ENCODE measurements around the gene AP4M1. TPM values are rescaled to one million over a fixed set of nuclear protein-coding genes. Genes with fewer than 3 reads are reported as not detected.

The AP4M1 gene, protein sequence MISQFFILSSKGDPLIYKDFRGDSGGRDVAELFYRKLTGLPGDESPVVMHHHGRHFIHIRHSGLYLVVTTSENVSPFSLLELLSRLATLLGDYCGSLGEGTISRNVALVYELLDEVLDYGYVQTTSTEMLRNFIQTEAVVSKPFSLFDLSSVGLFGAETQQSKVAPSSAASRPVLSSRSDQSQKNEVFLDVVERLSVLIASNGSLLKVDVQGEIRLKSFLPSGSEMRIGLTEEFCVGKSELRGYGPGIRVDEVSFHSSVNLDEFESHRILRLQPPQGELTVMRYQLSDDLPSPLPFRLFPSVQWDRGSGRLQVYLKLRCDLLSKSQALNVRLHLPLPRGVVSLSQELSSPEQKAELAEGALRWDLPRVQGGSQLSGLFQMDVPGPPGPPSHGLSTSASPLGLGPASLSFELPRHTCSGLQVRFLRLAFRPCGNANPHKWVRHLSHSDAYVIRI
- 13.6 to 16.3 TPM (median 14.9 TPM) in 5 replicates for total RNA-seq (2022; extraction: Qiagen RNA extraction)

DNA sequence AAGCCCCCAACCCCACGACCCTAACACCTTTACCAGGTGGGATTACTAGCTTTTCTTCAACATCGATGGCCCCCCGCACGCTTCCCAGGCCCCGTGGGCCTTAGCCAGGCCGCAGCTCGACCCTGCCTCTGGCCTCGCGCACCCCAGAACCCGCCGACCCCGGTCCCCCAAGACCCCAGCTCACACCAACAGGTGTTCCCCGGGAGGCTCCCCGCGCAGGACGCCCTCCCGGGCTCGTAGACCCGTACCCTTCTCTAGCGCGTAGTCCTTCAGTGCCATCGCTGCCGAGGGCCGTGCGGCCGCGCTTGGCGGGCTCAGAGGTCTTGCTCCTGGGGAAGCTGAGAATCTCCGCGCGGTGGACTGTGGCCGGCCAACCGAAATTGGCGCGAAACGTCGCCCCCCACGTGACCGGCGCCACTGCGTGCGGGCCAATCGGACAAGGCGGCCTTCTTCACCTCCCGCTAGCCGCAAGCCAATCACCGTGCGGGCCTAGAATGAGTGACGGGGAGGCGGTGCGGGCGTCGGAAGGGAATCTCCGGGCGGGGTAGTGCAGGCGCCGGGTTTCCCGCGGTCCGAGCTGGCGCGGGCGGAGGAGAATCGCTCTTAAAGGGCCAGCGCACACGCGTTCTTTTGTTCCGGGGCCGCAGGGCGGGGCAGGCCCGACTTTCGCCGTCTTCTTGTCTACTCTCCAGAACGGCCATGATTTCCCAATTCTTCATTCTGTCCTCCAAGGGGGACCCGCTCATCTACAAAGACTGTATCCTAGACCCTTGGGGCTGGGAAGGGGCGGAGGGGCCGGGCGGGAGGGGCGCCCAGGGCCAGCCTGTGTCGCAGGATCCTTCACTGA is at the start of gene AP4M1, which contains the start of gene MCM7:
AP4M1 (plus strand) TSS at position 628 of the 847 bp plus-strand sequence; CDS start at position 700, 72 bp downstream.
MCM7 (minus strand) TSS at position 382 of the 847 bp plus-strand sequence; CDS start at position 279, 103 bp downstream.

DNA sequence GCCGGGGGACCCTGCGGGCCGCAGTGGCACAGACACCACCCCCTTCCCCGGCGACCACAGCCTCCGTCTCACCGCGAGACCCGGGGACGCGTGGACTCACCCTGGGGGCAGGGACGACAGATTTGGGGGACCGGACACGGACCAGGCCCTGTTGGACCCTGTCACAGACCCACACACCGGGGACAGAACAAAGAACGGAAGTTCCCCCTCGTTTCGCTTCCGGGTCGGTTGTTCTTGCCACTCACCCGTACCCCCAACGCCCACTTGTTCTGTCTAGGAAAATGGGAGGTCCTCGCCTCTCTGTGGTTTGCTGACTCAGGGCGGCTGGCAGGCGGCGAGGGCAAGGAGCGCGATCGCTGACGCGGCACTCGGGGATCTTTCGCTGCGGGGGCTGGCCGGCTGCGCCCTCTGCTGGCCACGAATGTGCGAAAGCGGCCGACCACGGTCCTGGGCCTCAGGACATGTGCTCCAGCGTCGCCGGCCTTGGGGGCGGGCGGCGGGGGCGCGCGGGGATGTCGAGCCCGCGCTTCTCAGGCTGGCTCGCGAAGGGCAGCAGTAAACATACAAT is 19.8 kb upstream of the AP4M1 start, which contains the start of gene ZNF3:
ZNF3 (minus strand) TSS at position 189 of the 568 bp plus-strand sequence. CDS start 4,366 bp downstream, outside the sequence.

DNA sequence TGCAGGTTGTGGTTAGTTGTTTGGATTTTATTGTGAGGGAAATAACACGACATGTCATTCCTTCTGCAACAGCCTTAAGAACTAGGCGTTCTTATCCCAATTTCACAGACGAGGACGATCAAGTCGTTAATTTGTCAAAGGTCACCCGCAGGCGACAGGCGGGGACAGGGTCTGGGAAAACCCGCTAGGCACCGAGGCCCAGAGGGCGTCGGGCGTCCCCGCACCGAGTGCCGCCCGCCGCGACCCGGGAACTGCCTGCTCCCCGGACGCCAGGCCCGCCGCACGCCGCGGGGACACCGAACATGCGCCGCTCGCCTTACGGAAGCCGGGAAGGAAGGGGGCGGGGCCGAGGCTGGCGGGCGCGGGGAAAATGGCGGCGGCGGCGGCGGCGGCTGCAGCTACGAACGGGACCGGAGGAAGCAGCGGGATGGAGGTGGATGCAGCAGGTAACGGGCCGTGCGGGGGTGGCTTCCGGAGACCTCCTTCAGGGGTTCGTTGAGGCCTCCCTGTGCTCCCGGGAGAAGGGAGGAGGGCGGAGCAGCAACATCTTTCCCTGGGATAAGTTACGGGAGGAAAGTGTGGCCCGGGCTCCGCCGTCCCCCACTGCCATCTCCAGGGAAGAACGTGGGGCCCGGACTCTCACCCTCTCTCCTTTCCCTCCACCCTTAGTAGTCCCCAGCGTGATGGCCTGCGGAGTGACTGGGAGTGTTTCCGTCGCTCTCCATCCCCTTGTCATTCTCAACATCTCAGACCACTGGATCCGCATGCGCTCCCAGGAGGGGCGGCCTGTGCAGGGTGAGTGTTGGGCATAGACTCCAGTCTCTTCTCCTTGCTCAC is 12.6 kb upstream of the AP4M1 start, which contains the start of gene COPS6:
COPS6 (plus strand) TSS at position 349 of the 837 bp plus-strand sequence; CDS start at position 371, 22 bp downstream.

DNA sequence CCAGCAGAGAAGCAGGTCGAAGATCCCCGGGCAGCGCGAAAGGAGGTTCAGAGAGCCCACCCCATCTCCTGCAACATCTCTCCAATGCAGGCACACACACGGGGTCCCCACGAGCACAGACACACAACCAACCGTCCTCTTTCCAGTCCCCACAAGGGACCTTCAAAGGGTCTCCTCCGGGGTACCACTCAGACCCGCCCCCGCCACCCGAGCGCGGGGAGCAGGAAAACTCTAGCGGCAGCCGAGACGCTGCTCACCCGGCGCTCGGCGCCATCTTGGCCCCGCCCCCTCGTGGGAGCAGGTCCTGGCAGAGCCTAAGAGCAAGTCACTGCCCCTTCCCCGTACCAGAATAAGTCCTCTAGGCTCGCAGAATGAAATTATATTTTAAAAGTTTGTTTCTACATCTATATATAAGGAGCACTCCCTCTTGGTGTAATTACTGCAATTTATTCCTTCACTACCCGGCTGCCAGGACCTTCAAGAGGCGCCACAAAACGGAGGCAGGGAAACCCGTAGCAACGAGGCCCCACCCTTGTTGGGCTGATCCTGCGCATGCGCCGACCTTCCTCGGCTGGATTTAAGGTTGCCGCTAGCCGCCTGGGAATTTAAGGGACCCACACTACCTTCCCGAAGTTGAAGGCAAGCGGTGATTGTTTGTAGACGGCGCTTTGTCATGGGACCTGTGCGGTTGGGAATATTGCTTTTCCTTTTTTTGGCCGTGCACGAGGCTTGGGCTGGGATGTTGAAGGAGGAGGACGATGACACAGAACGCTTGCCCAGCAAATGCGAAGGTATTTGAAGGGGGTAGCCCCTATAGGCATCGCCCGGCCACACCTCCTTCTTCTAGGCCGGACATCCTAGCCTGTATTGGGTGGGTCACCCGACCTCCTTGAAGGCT is 17.9 kb downstream of the AP4M1 start, which contains the start of the genes CNPY4 and TAF6:
CNPY4 (plus strand) TSS at position 563 of the 898 bp plus-strand sequence; CDS start at position 674, 111 bp downstream.
TAF6 (minus strand) TSS at position 287 of the 898 bp plus-strand sequence. CDS start 5,149 bp downstream, outside the sequence.

DNA sequence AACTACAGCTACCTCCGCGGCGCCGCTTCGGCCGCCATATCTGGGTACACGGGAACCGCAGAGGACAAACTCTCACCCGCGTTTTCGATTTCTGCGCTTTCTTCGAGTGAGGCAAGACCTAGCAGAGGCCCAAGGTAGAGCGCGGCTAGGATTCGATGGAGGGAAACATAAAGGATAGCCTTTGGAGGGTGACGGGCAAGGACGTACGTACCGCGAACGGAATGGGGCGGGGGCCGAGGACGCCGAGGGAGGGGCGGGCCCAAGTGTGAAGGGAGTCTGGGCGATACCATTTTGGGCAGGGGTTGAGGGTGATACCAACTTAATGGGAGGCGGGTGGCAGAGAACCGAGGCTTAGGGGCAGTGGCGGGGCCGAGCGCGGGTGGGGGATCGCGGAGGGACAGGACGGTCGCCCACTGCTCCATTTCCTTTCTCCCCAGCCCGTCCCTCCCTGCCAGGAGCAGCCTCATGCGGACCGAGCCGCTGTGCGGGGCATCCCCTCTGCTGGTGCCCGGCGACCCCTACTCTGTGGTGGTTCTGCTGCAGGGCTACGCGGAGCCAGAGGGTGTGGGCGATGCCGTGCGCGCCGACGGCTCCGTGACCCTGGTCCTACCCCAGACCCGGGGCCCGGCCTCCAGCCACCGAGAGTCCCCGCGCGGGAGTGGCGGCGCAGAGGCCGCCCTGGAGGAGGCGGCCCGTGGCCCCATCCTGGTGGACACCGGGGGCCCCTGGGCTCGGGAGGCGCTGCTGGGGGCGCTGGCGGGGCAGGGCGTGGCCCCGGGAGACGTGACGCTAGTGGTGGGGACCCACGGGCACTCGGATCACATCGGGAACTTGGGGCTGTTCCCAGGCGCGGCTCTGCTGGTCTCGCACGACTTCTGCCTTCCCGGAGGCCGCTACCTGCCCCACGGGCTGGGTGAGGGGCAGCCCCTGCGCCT is 25.8 kb downstream of the AP4M1 start, which contains the start of gene MBLAC1:
MBLAC1 (plus strand) TSS at position 37 of the 935 bp plus-strand sequence; CDS start at position 466, 429 bp downstream.

DNA sequence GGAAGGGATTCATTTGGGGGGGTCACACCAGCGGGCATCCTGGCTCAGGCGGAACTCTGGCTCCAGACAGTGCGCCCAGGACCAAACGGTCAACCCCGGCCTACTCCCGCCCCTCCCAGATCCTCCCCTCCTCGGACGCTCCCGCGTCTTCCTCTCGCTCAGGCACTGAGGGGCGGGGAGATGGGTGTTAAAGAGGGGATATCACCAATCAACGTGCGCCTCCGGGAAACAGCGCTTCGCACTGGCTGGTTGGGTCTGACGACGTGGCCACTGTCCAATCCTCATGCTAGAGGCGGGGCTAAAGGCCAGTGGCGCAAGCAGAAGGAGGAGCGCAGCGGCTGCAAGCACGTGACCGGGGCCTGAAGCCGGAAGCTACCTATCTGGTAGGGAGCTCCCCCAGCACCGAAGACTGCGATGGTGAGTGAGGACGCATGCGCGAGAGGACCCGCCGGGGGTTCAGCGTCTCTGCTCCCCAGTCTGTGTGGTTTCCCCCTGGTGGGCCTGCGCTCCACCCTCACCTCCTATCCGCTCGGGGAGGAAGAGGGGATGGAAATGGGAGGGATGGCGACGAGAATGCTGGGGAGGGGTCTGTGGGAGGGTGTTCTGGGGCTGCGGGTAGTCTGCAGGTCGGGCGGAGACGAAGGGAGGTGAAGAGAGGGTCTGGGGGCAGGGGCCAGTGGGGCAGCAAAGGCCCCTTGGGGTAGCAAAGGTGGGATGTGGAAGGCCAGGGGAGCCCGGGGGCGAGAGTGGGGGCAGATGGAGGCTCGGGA is 47.3 kb downstream of the AP4M1 start, which contains the start of gene LAMTOR4:
LAMTOR4 (plus strand) TSS at position 360 of the 770 bp plus-strand sequence; CDS start at position 415, 55 bp downstream.

Other genes with a start within 250 kb of the AP4M1 start
- not detected in 5 replicates for gene OR2AE1, start 224.6 kb upstream of the AP4M1 start, total RNA-seq (2022; extraction: Qiagen RNA extraction)
- 24.9 to 30.2 TPM (median 26.4 TPM) in 5 replicates for gene TRIM4, start 182.1 kb upstream of the AP4M1 start, total RNA-seq (2022; extraction: Qiagen RNA extraction)
- gene GJC3, start 172.0 kb upstream of the AP4M1 start, total RNA-seq (2022; extraction: Qiagen RNA extraction), result 0.16 TPM in 1 of 5 replicates, not detected in the others
- not detected in 5 replicates for gene AZGP1, start 125.6 kb upstream of the AP4M1 start, total RNA-seq (2022; extraction: Qiagen RNA extraction)
- 7.0 to 11.8 TPM (median 10.2 TPM) in 5 replicates for gene ZKSCAN1, start 86.0 kb upstream of the AP4M1 start, total RNA-seq (2022; extraction: Qiagen RNA extraction)
- gene ZSCAN21, start 51.9 kb upstream of the AP4M1 start, total RNA-seq (2022; extraction: Qiagen RNA extraction), result 10.2 to 12.5 TPM (median 11.2 TPM) in 5 replicates
- 18.0 to 25.2 TPM (median 21.2 TPM) in 5 replicates for gene ZNF3, start 19.9 kb upstream of the AP4M1 start, total RNA-seq (2022; extraction: Qiagen RNA extraction)
- 151 to 186 TPM (median 173 TPM) in 5 replicates for gene COPS6, start 12.7 kb upstream of the AP4M1 start, total RNA-seq (2022; extraction: Qiagen RNA extraction)
- gene MCM7, start 246 bp upstream of the AP4M1 start, total RNA-seq (2022; extraction: Qiagen RNA extraction), result 224 to 240 TPM (median 235 TPM) in 5 replicates
- 61.2 to 74.5 TPM (median 65.1 TPM) in 5 replicates for gene TAF6, start 17.7 kb downstream of the AP4M1 start, total RNA-seq (2022; extraction: Qiagen RNA extraction)
- 9.1 to 12.2 TPM (median 10.7 TPM) in 5 replicates for gene CNPY4, start 18.0 kb downstream of the AP4M1 start, total RNA-seq (2022; extraction: Qiagen RNA extraction)
- gene MBLAC1, start 25.3 kb downstream of the AP4M1 start, total RNA-seq (2022; extraction: Qiagen RNA extraction), result 2.1 to 3.3 TPM (median 3.1 TPM) in 5 replicates
- gene LAMTOR4, start 47.3 kb downstream of the AP4M1 start, total RNA-seq (2022; extraction: Qiagen RNA extraction), result 134 to 208 TPM (median 177 TPM) in 5 replicates
- gene TRAPPC14, start 57.1 kb downstream of the AP4M1 start, total RNA-seq (2022; extraction: Qiagen RNA extraction), result 9.0 to 13.9 TPM (median 13.0 TPM) in 5 replicates
- 0.06 to 0.12 TPM (median 0.08 TPM) in 5 replicates for gene GAL3ST4, start 67.0 kb downstream of the AP4M1 start, total RNA-seq (2022; extraction: Qiagen RNA extraction)
- gene GPC2, start 75.7 kb downstream of the AP4M1 start, total RNA-seq (2022; extraction: Qiagen RNA extraction), result 0.60 to 1.1 TPM (median 0.95 TPM) in 5 replicates
- 0.07 to 0.52 TPM (median 0.15 TPM) in 5 replicates for gene STAG3, start 76.3 kb downstream of the AP4M1 start, total RNA-seq (2022; extraction: Qiagen RNA extraction)
- gene PVRIG, start 118.3 kb downstream of the AP4M1 start, total RNA-seq (2022; extraction: Qiagen RNA extraction), result 0.05 TPM in 1 of 5 replicates, not detected in the others
- gene SPDYE3, start 206.1 kb downstream of the AP4M1 start, total RNA-seq (2022; extraction: Qiagen RNA extraction), result not detected in 5 replicates